Astrocyte of the cerebellum (primary cell): ENCODE data around the gene MYCBPAP.

Experiments
- DNase-seq: peaks from one replicate; pipeline ENCODE4 v3.0.0-alpha.2; 2011; ENCODE audit warnings: low read depth
- H3K4me3 ChIP-seq: 2 replicates; pipeline ENCODE4 v1.5.1; 2011; ENCODE audit warnings: mild to moderate bottlenecking, low read depth, low read length, moderate library complexity
- CTCF ChIP-seq: IDR thresholded peaks from 2 replicates; pipeline ENCODE4 v1.5.1; 2012; ENCODE audit warnings: low read length, low read depth, moderate library complexity, mild to moderate bottlenecking; ENCODE audit errors: missing control alignments
- in situ Hi-C: cut with HindIII; loops from 2 replicates; pipeline ENCODE4 v1.10.0; 2017; ENCODE audit warnings: low sequenced_read_pairs

The MYCBPAP gene

GRCh38 chr17:50536683-50537646, 28.7 kb downstream of the MYCBPAP start:
- in situ Hi-C loops: no loop called here
- H3K4me3 ChIP-seq: no peak overlapping the region
- no peak for TF ChIP-seq CTCF
- DNase-seq: no peak

GRCh38 chr17:50537721-50538548, 29.7 kb downstream of the MYCBPAP start:
- no peak overlapping the region for H3K4me3 ChIP-seq
- no peak for DNase-seq
- in situ Hi-C loops: no loop called here
- TF ChIP-seq CTCF: no peak

DNA sequence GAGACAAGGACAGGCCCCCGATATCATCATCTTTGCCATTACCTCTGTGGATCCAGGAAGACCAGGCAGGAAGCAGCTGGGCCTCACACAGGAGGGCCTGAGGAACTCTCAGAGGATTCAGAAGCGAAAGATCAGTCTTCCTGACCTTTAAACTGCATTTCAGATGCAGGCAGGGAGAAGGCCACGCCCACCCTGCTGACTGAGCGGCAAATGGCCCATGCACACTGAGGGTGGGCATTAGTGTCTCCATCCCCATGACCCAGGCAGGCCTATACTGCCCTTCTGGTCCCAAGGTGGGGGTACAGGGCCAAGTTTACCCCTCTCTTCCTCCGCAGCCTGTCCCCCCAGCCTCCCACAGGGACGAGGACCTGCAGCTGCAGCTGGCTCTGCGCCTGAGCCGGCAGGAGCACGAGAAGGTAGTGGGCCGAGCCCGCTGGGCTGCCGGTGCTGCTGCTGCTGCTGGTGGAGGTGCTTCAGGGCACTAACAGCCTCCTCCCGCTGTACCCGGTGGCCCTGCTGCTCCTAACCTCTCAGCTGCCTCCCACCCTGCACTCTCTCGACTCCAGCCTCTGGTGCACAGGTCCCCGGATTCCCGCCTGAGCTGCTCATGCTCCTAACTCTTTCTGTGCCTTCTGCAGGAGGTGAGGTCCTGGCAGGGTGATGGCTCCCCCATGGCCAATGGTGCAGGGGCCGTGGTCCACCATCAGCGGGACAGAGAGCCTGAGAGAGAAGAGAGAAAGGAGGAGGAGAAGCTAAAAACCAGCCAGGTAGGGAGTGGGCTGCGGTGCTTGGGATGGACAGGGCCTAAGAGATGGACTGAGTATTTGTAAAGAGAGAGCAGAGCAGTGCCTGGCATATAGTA, 30.5 kb downstream of the MYCBPAP start:
- H3K4me3 ChIP-seq: no peak overlapping the region
- no peak for DNase-seq
- no peak for TF ChIP-seq CTCF
- in situ Hi-C loops: no loop called here

DNA sequence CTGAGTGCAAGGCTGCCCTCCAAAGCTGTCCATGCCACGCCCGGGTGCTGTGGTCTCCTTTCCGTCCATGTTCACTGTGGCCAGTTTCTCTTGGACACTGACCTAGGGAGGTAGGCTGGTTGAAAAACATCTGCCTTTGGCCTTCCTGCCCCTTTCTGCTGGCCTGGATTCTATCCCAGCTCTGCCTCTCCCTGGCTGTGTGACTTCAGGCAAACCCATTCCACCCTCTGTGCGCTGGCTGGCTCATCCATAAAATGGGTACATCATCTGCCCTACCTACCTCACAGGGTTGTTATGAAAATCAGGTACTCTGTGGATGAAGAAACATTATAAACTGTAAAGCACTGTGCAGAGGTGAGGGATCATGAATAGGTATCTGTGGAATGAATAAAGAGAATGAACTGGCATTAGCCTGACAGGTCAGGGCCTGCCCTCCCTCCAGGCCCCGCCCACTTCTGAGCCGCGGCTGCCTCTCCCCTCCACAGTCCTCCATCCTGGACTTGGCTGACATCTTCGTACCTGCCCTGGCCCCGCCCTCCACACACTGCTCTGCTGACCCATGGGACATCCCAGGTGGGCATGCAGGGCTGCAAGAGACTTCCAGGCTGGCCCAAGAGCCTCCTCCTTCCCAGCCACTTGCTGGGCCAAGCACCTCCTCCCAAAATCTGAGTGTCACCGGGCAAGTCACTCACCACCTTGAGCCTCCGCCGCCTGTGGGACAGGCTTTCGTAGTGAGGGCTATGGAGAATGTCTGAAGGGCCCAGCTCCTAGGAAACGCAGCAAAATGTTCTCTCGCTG, 31.7 kb downstream of the MYCBPAP start:
- TF ChIP-seq CTCF: no peak
- in situ Hi-C loops: no loop called here
- DNase-seq: no peak
- no peak overlapping the region for H3K4me3 ChIP-seq

GRCh38 chr17:50540560-50541401, 32.5 kb downstream of the MYCBPAP start:
- no peak overlapping the region for H3K4me3 ChIP-seq
- in situ Hi-C loops: no loop called here
- no peak for DNase-seq
- no peak for TF ChIP-seq CTCF
